Heart left ventricle (tissue), 16 donors: ENCODE results near the gene DNASE2B. TPM values are rescaled to one million over a fixed set of nuclear protein-coding genes. Genes with fewer than 3 reads are reported as not detected.

ENCODE experiments used
- ATAC-seq, 4 donors: fragments of 200-7000 bp; cut with Tn5 transposase; one replicate each; pipeline ENCODE4 v1.9.1; 2020 to 2022; ENCODE audit warnings: moderate library complexity in 4 of 4, mild to moderate bottlenecking in 3 of 4, moderate number of reproducible peaks in 1 of 4
- DNase-seq, 5 donors: peaks; one replicate each; pipeline ENCODE4 v3.0.0-alpha.2; 2020
- H3K27ac ChIP-seq, 12 donors: fragments of 200-600 bp; sonication (generic) in 4 of 12; one replicate each; pipeline versions ENCODE4 v1.5.0 to v1.8.0; 2016 to 2022; ENCODE audit warnings: mild to moderate bottlenecking in 2 of 12
- H3K27me3 ChIP-seq, 9 donors: fragments of 200-600 bp; sonication (generic) in 2 of 9; one replicate each; pipeline versions ENCODE4 v1.5.1 to v1.8.0; 2016 to 2022; ENCODE audit warnings: mild to moderate bottlenecking in 3 of 9
- H3K36me3 ChIP-seq, 9 donors: fragments of 200-600 bp; sonication (generic) in 2 of 9; one replicate each; pipeline versions ENCODE4 v1.5.0 to v1.8.0; 2018 to 2022; ENCODE audit warnings: mild to moderate bottlenecking in 2 of 9
- H3K4me1 ChIP-seq, 12 donors: fragments of 200-600 bp; sonication (generic) in 4 of 12; one replicate each; pipeline versions ENCODE4 v1.5.0 to v1.8.0; 2016 to 2022; ENCODE audit warnings: mild to moderate bottlenecking in 3 of 12
- H3K4me3 ChIP-seq, 12 donors: fragments of 200-600 bp; sonication (generic) in 4 of 12; one replicate each; pipeline versions ENCODE4 v1.5.0 to v1.8.0; 2017 to 2022; ENCODE audit warnings: mild to moderate bottlenecking in 9 of 12, moderate library complexity in 4 of 12
- H3K9me3 ChIP-seq, 12 donors: fragments of 200-600 bp; sonication (generic) in 4 of 12; one replicate each; pipeline versions ENCODE4 v1.5.0 to v1.8.0; 2016 to 2022; ENCODE audit warnings: mild to moderate bottlenecking in 1 of 12
- CTCF ChIP-seq, 12 donors: fragments of 200-600 bp; sonication (generic) in 4 of 12; IDR thresholded peaks; one replicate each; pipeline versions ENCODE4 v1.5.0 to v1.8.0; 2018 to 2022; ENCODE audit warnings: antibody characterized with exemption in 12 of 12, mild to moderate bottlenecking in 5 of 12
- POLR2A ChIP-seq, 2 donors: fragments of 450-650 bp; IDR thresholded peaks; one replicate each; pipeline ENCODE4 v1.6.1; 2017; ENCODE audit warnings: antibody characterized with exemption in 2 of 2, mild to moderate bottlenecking in 2 of 2, moderate library complexity in 2 of 2
- WGBS, 4 donors: extraction: QIAGEN DNeasy Blood & Tissue Kit in 2 of 4; methylation state at CpG; one replicate each; pipeline versions ENCODE4 v1.1.5 to v1.1.7; 2013 to 2018; 5-methylcytosine and 5-hydroxymethylcytosine counted together
- intact Hi-C, 10 donors: fragments of 100-400 bp; cut with DNase I; formaldehyde crosslinking; loops; one replicate each; pipeline versions ENCODE4 v1.11.1 to v1.14.2; 2022
- polyA plus RNA-seq, 2 donors: library from polyadenylated mRNA; stranded (reverse); fragments of 200-250 nt; gene quantifications; one replicate each; pipeline ENCODE4 v1.2.3, GENCODE V29; 2013
- total RNA-seq, 9 donors: library from RNA; depleted of rRNA in 2 of 9; stranded (reverse); fragments of >200 nt in 2 of 9; fragmentation: NEBNext Ultra II Directional in 3 of 9; extraction: Animal tissue kit (Norgen Biotek cat#: 25700) in 3 of 9; gene quantifications; one replicate each; pipeline versions ENCODE4 v1.1.0 to v1.2.4, GENCODE V29; 2016 to 2023
- donor health status: ischemic (EF 13 %, LVEDD 7.1; RV severe dilation, severe dysfunction).
- donor health status: healthy with polysubstance abuse.
- donor health status: DM: no; HTN: yes; CAD: no.
- donor health status: DM: no; HTN: no; CAD: no.
- donor health status: ischemic (EF 25% LVEDD 6.9; RV normal size, moderate dysfunction).
- donor health status: ischemic (EF 25% LVEDD 5.7; RV mildly dilated, moderate dysfunction).
- donor health status: healthy.
- donor health status: DM: yes; HTN: yes; CAD: no.
- donor health status: ischemic (EF 35%, LVEDD 5.7; RV mildly dilated, moderate dysfunction).
- donor health status: nonischemic (EF 11% LVEDD 7.7; RV severe dilation, severe dysfunction).
- donor health status: DM: yes; HTN: yes; CAD: no.
- donor health status: PGD.
- donor health status: ischemic (EF 29% LVEDD 5.4; RV normal size, mild dysfunction).
- donor health status: nonischemic (EF 23%, LVEDD 6.1; RV moderate dilation, normal function).

The DNASE2B gene
- total and polyA plus RNA-seq, 11 donors, result 0.06 to 0.53 TPM; not detected in 9

- Histone ChIP-seq H3K27ac (no peak overlapping the region), H3K4me3 (no peak overlapping the region), H3K36me3 (no peaks in the 10 kb centered on the region), H3K4me1 (peaks cover 0 to 8% (median 0%) of the 10 kb centered on the region in 12 donors), H3K27me3 (no peaks in the 10 kb centered on the region), H3K9me3 (peaks cover 0 to 8% (median 0%) of the 10 kb centered on the region in 12 donors)
- intact Hi-C loops, result no loop called here
- WGBS, 4 donors, result 52 to 54% (median 53%) methylated on average over 5 of the region's 5 CpGs
- no peak for TF ChIP-seq POLR2A (IDR thresholded peaks at IDR 0.05)
- TF ChIP-seq CTCF (IDR thresholded peaks at IDR 0.05), result no peak
- DNase-seq (no peak), ATAC-seq (no peak)
Measured at GRCh38 chr1:84425150-84425896, 27.0 kb downstream of the DNASE2B start.

GRCh38 chr1:84426376-84426775 lies 28.1 kb downstream of the DNASE2B start:
- 83 to 95% (median 91%) methylated on average over 2 of the region's 2 CpGs for WGBS, 4 donors
- Histone ChIP-seq H3K4me1 (peaks cover 0 to 8% (median 0%) of the 10 kb centered on the region in 12 donors), H3K27me3 (no peaks in the 10 kb centered on the region), H3K27ac (no peak overlapping the region), H3K9me3 (peaks cover 0 to 9% (median 0%) of the 10 kb centered on the region in 12 donors), H3K36me3 (no peaks in the 10 kb centered on the region), H3K4me3 (no peak overlapping the region)
- intact Hi-C loops, result no loop called here
- TF ChIP-seq CTCF (IDR thresholded peaks at IDR 0.05) (no peak), POLR2A (IDR thresholded peaks at IDR 0.05) (no peak)
- ATAC-seq, result no peak
- no peak for DNase-seq

- intact Hi-C loops, result no loop called here
- no peaks in the 10 kb centered on the region for H3K36me3 ChIP-seq
- ATAC-seq (no peak), DNase-seq (no peak)
- H3K4me1 ChIP-seq, result peaks cover 0 to 8% (median 0%) of the 10 kb centered on the region in 12 donors
- 81 to 85% (median 83%) methylated on average over 5 to 6 of the region's 6 CpGs for WGBS, 4 donors
- no peak overlapping the region for H3K4me3 ChIP-seq
- H3K9me3 ChIP-seq, result peaks cover 0 to 9% (median 0%) of the 10 kb centered on the region in 12 donors
- H3K27me3 ChIP-seq, result no peaks in the 10 kb centered on the region
- TF ChIP-seq POLR2A (IDR thresholded peaks at IDR 0.05) (no peak), CTCF (IDR thresholded peaks at IDR 0.05) (no peak)
- no peak overlapping the region for H3K27ac ChIP-seq
Measured at GRCh38 chr1:84427250-84428188, 29.2 kb downstream of the DNASE2B start.

GRCh38 chr1:84428235-84428634 lies 30.0 kb downstream of the DNASE2B start:
- ATAC-seq (no peak), DNase-seq (no peak)
- H3K9me3 ChIP-seq, result peaks cover 0 to 9% (median 0%) of the 10 kb centered on the region in 12 donors
- no peaks in the 10 kb centered on the region for H3K36me3 ChIP-seq
- H3K27me3 ChIP-seq, result no peaks in the 10 kb centered on the region
- 85 to 90% (median 88%) methylated on average over 5 of the region's 5 CpGs for WGBS, 4 donors
- intact Hi-C loops, result no loop called here
- no peak overlapping the region for H3K27ac ChIP-seq
- peaks cover 0 to 8% (median 0%) of the 10 kb centered on the region in 12 donors for H3K4me1 ChIP-seq
- H3K4me3 ChIP-seq, result no peak overlapping the region
- TF ChIP-seq POLR2A (IDR thresholded peaks at IDR 0.05), result no peak
- no peak for TF ChIP-seq CTCF (IDR thresholded peaks at IDR 0.05)
